ENCODE data around the gene LIM2. TPM values are rescaled to one million over a fixed set of nuclear protein-coding genes. Genes with fewer than 3 reads are reported as not detected.
A peak's percentile ranks its signal among the peaks of the same experiment; 100 is the strongest.

Gene LIM2
- total and polyA plus RNA-seq, 2 of the 4 experiments (the other 2 are of a cell fraction), result not detected

GRCh38 chr19:51367255-51367564 lies 20.6 kb downstream of the LIM2 start:
- Histone ChIP-seq H2BK15ac (ENCODE audit: low read depth, low read length) (no peak overlapping the region), H3K79me1 (ENCODE audit: low read depth in 1 of 2, low read length in 2 of 2) (peaks cover 9 to 45% of the 10 kb centered on the region in 2 experiments; a peak in 3 of 4 replicates), H2AK5ac (ENCODE audit: low read depth, low read length) (0 out of 2 replicates have a peak overlapping the region, but pooled peaks have one; percentile 29), H3K4me3 (ENCODE audit: insufficient read depth, low read depth, low read length) (peak overlapping the region; percentile 43), H3K14ac (replicated peaks; ENCODE audit: low read depth, low read length) (0 out of 2 replicates have a peak overlapping the region, but pooled peaks have one; percentile 74), H2BK120ac (ENCODE audit: low read depth, low read length) (no peak overlapping the region), H4K8ac (ENCODE audit: low read depth in 2 of 2, low read length in 2 of 2) (peak overlapping the region; percentile 64 to 80; a peak in 2 of 4 replicates), H3K27ac (ENCODE audit: insufficient read depth, low read length) (peak overlapping the region; percentile 77), H3K4me2 (ENCODE audit: low read depth, low read length) (peak overlapping the region; percentile 85), H3K9me3 (ENCODE audit: control insufficient read depth, insufficient read depth, low read length) (no peaks in the 10 kb centered on the region), H3K9ac (ENCODE audit: low read depth, low read length) (peak overlapping the region; percentile 52), H2BK20ac (ENCODE audit: low read depth, low read length) (no peak overlapping the region), H3K36me3 (ENCODE audit: control insufficient read depth, insufficient read depth, low read length) (no peaks in the 10 kb centered on the region), H2AK9ac (replicated peaks; ENCODE audit: low read depth, low read length, poor library complexity) (peak overlapping the region; percentile 98), H3K56ac (ENCODE audit: extremely low read depth, insufficient read depth, low read length) (peak overlapping the region; percentile 81; the same call in 1 of the 2 replicates), H3K4me1 (ENCODE audit: control insufficient read depth, insufficient read depth, low read length) (peaks cover 16% of the 10 kb centered on the region), H4K20me1 (ENCODE audit: insufficient read depth, low read length) (no peaks in the 10 kb centered on the region), H3K9me1 (ENCODE audit: insufficient read depth, low read length) (peaks cover 15% of the 10 kb centered on the region), H3K23ac (ENCODE audit: low read depth, low read length) (peak overlapping the region; percentile 70), H2AFZ (replicated peaks; ENCODE audit: low read length, poor library complexity) (peak overlapping the region; percentile 100), H4K91ac (ENCODE audit: insufficient read depth, low read depth, low read length) (no peak overlapping the region), H3K4ac (ENCODE audit: low read depth, low read length) (peak overlapping the region; percentile 85), H4K5ac (ENCODE audit: low read depth, low read length) (no peak overlapping the region), H2BK5ac (ENCODE audit: low read depth, low read length, poor library complexity, severe bottlenecking) (peak overlapping the region; percentile 49), H3K18ac (ENCODE audit: low read depth, low read length) (no peak overlapping the region), H3K27me3 (ENCODE audit: control insufficient read depth, insufficient read depth, low read length) (no peaks in the 10 kb centered on the region; the same call in 1 of the 2 replicates)
- in situ Hi-C loops (cut with MboI; ENCODE audit: low sequenced_read_pairs), result no loop called here
- no TSS peak for BruUV-seq (replicated peaks)
- dilution Hi-C loops (cut with HindIII; ENCODE audit: low sequenced_read_pairs, unreplicated experiment), result no loop called here
- 0% methylated on average over 2 of the region's 15 CpGs; no CpG with 5 or more reads in 1 of the 2 experiments for WGBS, 2 experiments (ENCODE audit: extremely low coverage in 2 of 2, insufficient read length in 1 of 2)
- DNase-seq (no peak), ATAC-seq (ENCODE audit: low read depth) (no peak)
- POLR2A ChIA-PET (ENCODE audit: unreplicated experiment), result interaction anchor here (0.6 kb wide), 1 partner anchor 28 kb away, joined by 4 read pairs; no protein-coding TSS in a partner anchor
- CTCF ChIA-PET, result no interaction called here
- intact Hi-C loops (cut with micrococcal nuclease), result loop anchor here (1.0 kb wide), 1 partner anchor 27 kb away; no protein-coding TSS in a partner anchor
- TF ChIP-seq POLR2A (IDR thresholded peaks at IDR 0.05; ENCODE audit: low read depth, low read length) (0 out of 2 replicates have a peak, but pooled peaks have one; percentile 6), ELK1 (IDR thresholded peaks at IDR 0.05; ENCODE audit: borderline replicate concordance, low read depth, low read length) (no peak)

Data from IMR-90 (cell line).